SK-N-SH (cell line): Measurements from ENCODE around the gene FKBP2. TPM values are rescaled to one million over a fixed set of nuclear protein-coding genes. Genes with fewer than 3 reads are reported as not detected.

Experiments used
- CTCF ChIA-PET: fragments of 300-600, 350-600 bp; formaldehyde crosslinking; extraction: SDS; loops from one replicate; lab custom pipeline; 2021; lab: Yijun Ruan, JAX
- POLR2A ChIA-PET: fragments of 350-600 bp; sonication (Branson Sonifier 250); formaldehyde crosslinking; extraction: SDS; loops from one replicate; lab custom pipeline; 2020; ENCODE audit warnings: antibody characterized with exemption, inconsistent platforms; lab: Yijun Ruan, JAX
- DNase-seq: peaks from one replicate; pipeline ENCODE4 v3.0.0; 2012
- H2AFZ ChIP-seq: fragments of 200-600 bp; sonication (generic); 2 replicates; pipeline ENCODE4 v1.8.1; 2016; ENCODE audit warnings: antibody characterized with exemption, mild to moderate bottlenecking, low read depth
- H3F3A ChIP-seq: fragments of 200-600 bp; sonication (generic); replicated peaks from 2 replicates; pipeline ENCODE3; 2016; ENCODE audit warnings: antibody characterized with exemption, mild to moderate bottlenecking; ENCODE audit not compliant: insufficient read depth
- H3K27ac ChIP-seq, 2 experiments: fragments of 200-500 bp in 1 of 2; fragments of 200-600 bp in 1 of 2; sonication (Bioruptor generic) in 1 of 2; sonication (generic), shearing (Covaris generic) in 1 of 2; 2 replicates each; pipeline versions ENCODE4 v1.5.1 to v1.6.1; 2014 to 2016; ENCODE audit warnings: low read depth in 2 of 2, inconsistent platforms in 1 of 2, low read length in 1 of 2, mild to moderate bottlenecking in 1 of 2, mixed read lengths in 1 of 2
- H3K27me3 ChIP-seq: fragments of 200-600 bp; sonication (generic), shearing (Covaris generic); 2 replicates; pipeline ENCODE4 v1.6.1; 2016; ENCODE audit warnings: mixed run types; ENCODE audit not compliant: insufficient read depth
- H3K36me3 ChIP-seq, 2 experiments: fragments of 200-500 bp in 1 of 2; fragments of 200-600 bp in 1 of 2; sonication (Bioruptor generic) in 1 of 2; sonication (generic) in 1 of 2; replicated peaks in 1 of 2; 2 replicates each; pipeline versions ENCODE3 to v1.5.1; 2014 to 2016; ENCODE audit warnings: low read length in 1 of 2, mild to moderate bottlenecking in 1 of 2; ENCODE audit not compliant: insufficient read depth in 2 of 2, control insufficient read depth in 1 of 2
- H3K4me1 ChIP-seq, 2 experiments: fragments of 200-500 bp in 1 of 2; fragments of 200-600 bp in 1 of 2; sonication (Bioruptor generic) in 1 of 2; sonication (generic), shearing (Covaris generic) in 1 of 2; 2 replicates each; pipeline versions ENCODE4 v1.5.1 to v1.6.1; 2014 to 2016; ENCODE audit warnings: low read depth in 1 of 2, low read length in 1 of 2, mixed run types in 1 of 2; ENCODE audit not compliant: insufficient read depth in 2 of 2, control insufficient read depth in 1 of 2
- H3K4me2 ChIP-seq: fragments of 200-600 bp; sonication (generic), shearing (Covaris generic); 2 replicates; pipeline ENCODE4 v1.6.1; 2017; ENCODE audit warnings: mixed run types
- H3K4me3 ChIP-seq, 2 experiments: fragments of 200-500 bp in 1 of 2; fragments of 200-600 bp in 1 of 2; sonication (Bioruptor generic) in 1 of 2; sonication (generic), shearing (Covaris generic) in 1 of 2; 2 replicates each; pipeline versions ENCODE4 v1.5.1 to v1.8.1; 2014 to 2016; ENCODE audit warnings: low read depth in 2 of 2, inconsistent platforms in 1 of 2, low read length in 1 of 2, mild to moderate bottlenecking in 1 of 2, mixed read lengths in 1 of 2, moderate library complexity in 1 of 2
- H3K79me2 ChIP-seq: fragments of 200-600 bp; sonication (generic); 2 replicates; pipeline ENCODE4 v1.8.1; 2017; ENCODE audit warnings: mild to moderate bottlenecking; ENCODE audit not compliant: insufficient read depth
- H3K9ac ChIP-seq: fragments of 200-600 bp; sonication (generic); 2 replicates; pipeline ENCODE4 v1.6.1; 2017; ENCODE audit warnings: mixed run types
- H3K9me2 ChIP-seq: fragments of 200-600 bp; sonication (generic); 2 replicates; pipeline ENCODE4 v1.6.1; 2017; ENCODE audit warnings: mixed run types
- H3K9me3 ChIP-seq: fragments of 200-600 bp; sonication (generic); 2 replicates; pipeline ENCODE4 v1.6.1; 2017; ENCODE audit warnings: mixed run types, mild to moderate bottlenecking, moderate library complexity
- H4K20me1 ChIP-seq: fragments of 200-600 bp; sonication (generic); 2 replicates; pipeline ENCODE4 v1.6.1; 2017; ENCODE audit warnings: mild to moderate bottlenecking, mixed run types; ENCODE audit not compliant: insufficient read depth
- CTCF ChIP-seq: fragments of 200-600 bp; sonication (generic); IDR thresholded peaks from 2 replicates; pipeline ENCODE4 v1.6.1; 2017; ENCODE audit warnings: antibody characterized with exemption, mild to moderate bottlenecking, moderate library complexity
- ELF1 ChIP-seq: IDR thresholded peaks from 2 replicates; pipeline ENCODE4 v1.4.0; 2012
- FOSL2 ChIP-seq: IDR thresholded peaks from 2 replicates; pipeline ENCODE4 v1.4.0; 2012; ENCODE audit warnings: low read depth, mild to moderate bottlenecking, moderate library complexity, borderline replicate concordance
- FOXJ3 ChIP-seq: sonication (generic); formaldehyde crosslinking; IDR thresholded peaks from 2 replicates; pipeline ENCODE4 v1.5.1; 2020; ENCODE audit warnings: mild to moderate bottlenecking, missing genetic modification reagents
- FOXM1 ChIP-seq: IDR thresholded peaks from 2 replicates; pipeline ENCODE4 v1.4.0; 2012; ENCODE audit warnings: low read depth, mild to moderate bottlenecking
- GABPA ChIP-seq: IDR thresholded peaks from 2 replicates; pipeline ENCODE4 v1.4.0; 2012; ENCODE audit warnings: low read depth, mild to moderate bottlenecking
- MXI1 ChIP-seq: IDR thresholded peaks from 2 replicates; pipeline ENCODE4 v1.6.1; 2012; ENCODE audit warnings: mild to moderate bottlenecking, low read depth, low read length, improper control_type of control experiment
- NRF1 ChIP-seq: IDR thresholded peaks from 2 replicates; pipeline ENCODE4 v1.6.1; 2012; ENCODE audit warnings: low read depth, mild to moderate bottlenecking, low read length
- RAD21 ChIP-seq: IDR thresholded peaks from 2 replicates; pipeline ENCODE4 v1.6.1; 2012; ENCODE audit warnings: mild to moderate bottlenecking, low read length
- RXRA ChIP-seq: IDR thresholded peaks from 2 replicates; pipeline ENCODE4 v1.4.0; 2012; ENCODE audit warnings: low read depth, mild to moderate bottlenecking, borderline replicate concordance
- SIN3A ChIP-seq: IDR thresholded peaks from 2 replicates; pipeline ENCODE4 v1.6.1; 2012; ENCODE audit warnings: low read depth, mild to moderate bottlenecking, low read length, moderate library complexity, borderline replicate concordance
- TEAD4 ChIP-seq: IDR thresholded peaks from 2 replicates; pipeline ENCODE4 v1.4.0; 2012; ENCODE audit warnings: mild to moderate bottlenecking, borderline replicate concordance; ENCODE audit not compliant: insufficient read depth
- YY1 ChIP-seq: IDR thresholded peaks from 2 replicates; pipeline ENCODE4 v1.4.0; 2012; ENCODE audit warnings: low read depth, mild to moderate bottlenecking
- ZBTB33 ChIP-seq: IDR thresholded peaks from 2 replicates; pipeline ENCODE4 v1.4.0; 2012; ENCODE audit warnings: low read depth, borderline replicate concordance
- WGBS: methylation state at CpG from one replicate; pipeline ENCODE4 v1.1.6; 2017; ENCODE audit warnings: low lambda C conversion rate; 5-methylcytosine and 5-hydroxymethylcytosine counted together
- polyA plus RNA-seq, 3 experiments: library from polyadenylated mRNA; depleted of rRNA; stranded (reverse); fragments of >200 nt; gene quantifications; 2 replicates each; pipeline ENCODE4 v1.2.3, GENCODE V29; 2012
- TF ChIP-seq, protein P1 (sequence below): IDR thresholded peaks from 2 replicates; pipeline ENCODE4 v1.4.0; 2012; ENCODE audit warnings: low read depth, borderline replicate concordance
- TF ChIP-seq, protein P2 (sequence below): fragments of 150-350 bp; IDR thresholded peaks from 2 replicates; pipeline ENCODE4 v1.6.1; 2016; ENCODE audit warnings: mild to moderate bottlenecking, low read depth, low read length

FKBP2 gene
- polyA plus RNA-seq, 1 of the 3 experiments (the other 2 are of a cell fraction) = 127 TPM

- Histone ChIP-seq H3K79me2 (peaks cover 49% of the 10 kb centered on the region), H2AFZ (no peak overlapping the region), H3K9me3 (no peaks in the 10 kb centered on the region), H3K4me1 (peaks cover 15 to 49% of the 10 kb centered on the region in 2 experiments; a peak in 2 of 4 replicates), H3K9me2 (no peaks in the 10 kb centered on the region), H3K27ac (no peak overlapping the region; a peak in 1 of 4 replicates), H3K4me3 (no peak overlapping the region), H3K27me3 (no peaks in the 10 kb centered on the region), H3F3A (peaks cover 9% of the 10 kb centered on the region), H3K4me2 (no peak overlapping the region), H3K9ac (no peak overlapping the region), H4K20me1 (peaks cover 10% of the 10 kb centered on the region), H3K36me3 (peaks cover 6 to 11% of the 10 kb centered on the region in 2 experiments)
- ChIA-PET CTCF (interaction anchor here (0.7 to 4.6 kb wide), 3 partner anchors 21 to 53 kb away, joined by 3 to 89 read pairs (median 3); no protein-coding TSS in a partner anchor), POLR2A (interaction anchor here (12.4 kb wide), 1 partner anchor 21 kb away, joined by 112 read pairs; no protein-coding TSS in a partner anchor)
- 100% methylated on average over 1 of the region's 7 CpGs for WGBS
- no peak for DNase-seq
- TF ChIP-seq RXRA = no peak
- no peak for TF ChIP-seq FOSL2
- no peak for TF ChIP-seq FOXM1
- TF ChIP-seq RAD21 = no peak
- no peak for TF ChIP-seq CTCF
- no peak for TF ChIP-seq YY1
- no peak for TF ChIP-seq FOXJ3
- no peak for TF ChIP-seq ZBTB33
- TF ChIP-seq TEAD4 = no peak
- no peak for TF ChIP-seq SIN3A
- TF ChIP-seq MXI1 = no peak
- TF ChIP-seq, protein P1, sequence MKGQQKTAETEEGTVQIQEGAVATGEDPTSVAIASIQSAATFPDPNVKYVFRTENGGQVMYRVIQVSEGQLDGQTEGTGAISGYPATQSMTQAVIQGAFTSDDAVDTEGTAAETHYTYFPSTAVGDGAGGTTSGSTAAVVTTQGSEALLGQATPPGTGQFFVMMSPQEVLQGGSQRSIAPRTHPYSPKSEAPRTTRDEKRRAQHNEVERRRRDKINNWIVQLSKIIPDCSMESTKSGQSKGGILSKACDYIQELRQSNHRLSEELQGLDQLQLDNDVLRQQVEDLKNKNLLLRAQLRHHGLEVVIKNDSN = no peak
- TF ChIP-seq NRF1 = no peak
- no peak for TF ChIP-seq GABPA
- no peak for TF ChIP-seq ELF1
- TF ChIP-seq, protein P2, sequence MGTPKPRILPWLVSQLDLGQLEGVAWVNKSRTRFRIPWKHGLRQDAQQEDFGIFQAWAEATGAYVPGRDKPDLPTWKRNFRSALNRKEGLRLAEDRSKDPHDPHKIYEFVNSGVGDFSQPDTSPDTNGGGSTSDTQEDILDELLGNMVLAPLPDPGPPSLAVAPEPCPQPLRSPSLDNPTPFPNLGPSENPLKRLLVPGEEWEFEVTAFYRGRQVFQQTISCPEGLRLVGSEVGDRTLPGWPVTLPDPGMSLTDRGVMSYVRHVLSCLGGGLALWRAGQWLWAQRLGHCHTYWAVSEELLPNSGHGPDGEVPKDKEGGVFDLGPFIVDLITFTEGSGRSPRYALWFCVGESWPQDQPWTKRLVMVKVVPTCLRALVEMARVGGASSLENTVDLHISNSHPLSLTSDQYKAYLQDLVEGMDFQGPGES = no peak
These were observed 7.7 kb downstream of the FKBP2 start for GRCh38 chr11:64248578-64248977.
